ENCODE data around the gene CHIT1.

- TF ChIP-seq CTCF (conservative IDR thresholded peaks at IDR 0.05; ENCODE audit: low read length) (no peak), EZH2phosphoT487 (IDR thresholded peaks at IDR 0.05; ENCODE audit: borderline replicate concordance, low read depth, low read length) (no peak)
Observed at GRCh38 chr1:203223012-203223775, 6.3 kb downstream of the CHIT1 start.

Measured in OCI-LY7 (cell line).